ENCODE data around the gene CRYAA.

- TF ChIP-seq FOXK2 (IDR thresholded peaks at IDR 0.05) = no peak
- no peak for TF ChIP-seq LEF1 (IDR thresholded peaks at IDR 0.05; ENCODE audit: borderline replicate concordance)
- TF ChIP-seq ZNF384 (IDR thresholded peaks at IDR 0.05) = no peak
Observed at GRCh38 chr21:43211760-43212115, 42.9 kb downstream of the CRYAA start.

All from HEK293T (cell line).